Colonic mucosa (tissue), 4 donors: ENCODE data around the gene PXDC1. TPM values are rescaled to one million over a fixed set of nuclear protein-coding genes. Genes with fewer than 3 reads are reported as not detected.

ENCODE experiments used
- DNase-seq: peaks from one replicate; pipeline ENCODE4 v3.0.0-alpha.2; 2020
- H3K27ac ChIP-seq: fragments of 200-600 bp; one replicate; pipeline ENCODE4 v1.8.0; 2021
- H3K27me3 ChIP-seq: fragments of 200-600 bp; one replicate; pipeline ENCODE4 v1.8.0; 2021
- H3K36me3 ChIP-seq: fragments of 200-600 bp; one replicate; pipeline ENCODE4 v1.8.0; 2021
- H3K4me1 ChIP-seq: fragments of 200-600 bp; one replicate; pipeline ENCODE4 v1.8.0; 2021; ENCODE audit warnings: mild to moderate bottlenecking
- H3K4me3 ChIP-seq: fragments of 200-600 bp; one replicate; pipeline ENCODE4 v1.8.0; 2021
- H3K9ac ChIP-seq, 2 donors: one replicate each; pipeline ENCODE4 v1.7.0; 2013; ENCODE audit warnings: control low read depth in 2 of 2, low read depth in 2 of 2, low read length in 2 of 2
- H3K9me3 ChIP-seq: fragments of 200-600 bp; one replicate; pipeline ENCODE4 v1.8.0; 2021
- CTCF ChIP-seq: fragments of 200-600 bp; IDR thresholded peaks from one replicate; pipeline ENCODE4 v1.8.0; 2022; ENCODE audit warnings: antibody characterized with exemption, mild to moderate bottlenecking
- intact Hi-C: fragments of 100-400 bp; cut with DNase I; formaldehyde crosslinking; loops from one replicate; pipeline ENCODE4 v1.14.1; 2022
- total RNA-seq, 2 donors: library from RNA; stranded (reverse); fragmentation: NEBNext Ultra II Directional in 1 of 2; extraction: Animal tissue kit (Norgen Biotek cat#: 25700) in 1 of 2; gene quantifications; one replicate each; pipeline ENCODE4 v1.2.1, GENCODE V29; 2021
- donor health status: healthy.
- donor health status: DM: no; HTN: no; CAD: no.
- donor health status: DM: no; HTN: no; CAD: no.

Gene PXDC1
- total RNA-seq, 2 donors from 2014 or later = 1.7 to 8.8 TPM

GRCh38 chr6:3746119-3746691 is 5.3 kb downstream of the PXDC1 start:
- no peak overlapping the region for H3K27ac ChIP-seq
- H3K4me1 ChIP-seq = peaks cover 7% of the 10 kb centered on the region
- no peak for DNase-seq
- no peak overlapping the region for H3K9ac ChIP-seq
- H3K36me3 ChIP-seq = no peaks in the 10 kb centered on the region
- intact Hi-C loops = loop anchor here (5.0 to 10.0 kb wide), 2 partner anchors 246 to 409 kb away; no protein-coding TSS in a partner anchor
- H3K4me3 ChIP-seq = no peak overlapping the region
- H3K27me3 ChIP-seq = peaks cover 7% of the 10 kb centered on the region
- H3K9me3 ChIP-seq = no peaks in the 10 kb centered on the region
- no peak for TF ChIP-seq CTCF

GRCh38 chr6:3745566-3746118 is 5.9 kb downstream of the PXDC1 start:
- no peak overlapping the region for H3K27ac ChIP-seq
- DNase-seq = no peak
- H3K4me1 ChIP-seq = peaks cover 2% of the 10 kb centered on the region
- H3K27me3 ChIP-seq = peaks cover 2% of the 10 kb centered on the region
- intact Hi-C loops = loop anchor here (5.0 to 10.0 kb wide), 2 partner anchors 247 to 409 kb away; no protein-coding TSS in a partner anchor
- no peak overlapping the region for H3K9ac ChIP-seq
- H3K36me3 ChIP-seq = no peaks in the 10 kb centered on the region
- no peak overlapping the region for H3K4me3 ChIP-seq
- H3K9me3 ChIP-seq = no peaks in the 10 kb centered on the region
- TF ChIP-seq CTCF = no peak

- no peak for TF ChIP-seq CTCF
- Histone ChIP-seq H3K4me1 (no peaks in the 10 kb centered on the region), H3K9ac (no peak overlapping the region), H3K4me3 (no peak overlapping the region), H3K27ac (no peak overlapping the region), H3K9me3 (no peaks in the 10 kb centered on the region), H3K36me3 (no peaks in the 10 kb centered on the region), H3K27me3 (no peaks in the 10 kb centered on the region)
- intact Hi-C loops = loop anchor here (5.0 to 10.0 kb wide), 3 partner anchors 142 to 410 kb away; no protein-coding TSS in a partner anchor
- DNase-seq = no peak
These were observed 6.5 kb downstream of the PXDC1 start for GRCh38 chr6:3744901-3745470.

GRCh38 chr6:3744211-3744900 is 7.2 kb downstream of the PXDC1 start:
- no peak for TF ChIP-seq CTCF
- Histone ChIP-seq H3K4me1 (no peaks in the 10 kb centered on the region), H3K9me3 (no peaks in the 10 kb centered on the region), H3K9ac (no peak overlapping the region), H3K36me3 (no peaks in the 10 kb centered on the region), H3K27ac (no peak overlapping the region), H3K27me3 (no peaks in the 10 kb centered on the region), H3K4me3 (no peak overlapping the region)
- DNase-seq = no peak
- intact Hi-C loops = loop anchor here (5.0 to 10.0 kb wide), 2 partner anchors 143 to 410 kb away; no protein-coding TSS in a partner anchor

GRCh38 chr6:3743541-3743940 is 8.0 kb downstream of the PXDC1 start:
- DNase-seq = no peak
- no peaks in the 10 kb centered on the region for H3K36me3 ChIP-seq

More at GRCh38 chr6:3743541-3743940, 8.0 kb downstream of the PXDC1 start:
- no peak overlapping the region for H3K9ac ChIP-seq
- H3K27me3 ChIP-seq = no peaks in the 10 kb centered on the region
- intact Hi-C loops = loop anchor here (5.0 to 10.0 kb wide), 2 partner anchors 144 to 411 kb away; no protein-coding TSS in a partner anchor
- H3K4me1 ChIP-seq = no peaks in the 10 kb centered on the region
- TF ChIP-seq CTCF = no peak
- no peak overlapping the region for H3K27ac ChIP-seq
- no peaks in the 10 kb centered on the region for H3K9me3 ChIP-seq
- H3K4me3 ChIP-seq = no peak overlapping the region
